ENCODE data around the gene RPL27. TPM values are rescaled to one million over a fixed set of nuclear protein-coding genes. Genes with fewer than 3 reads are reported as not detected.

Gene RPL27
- total RNA-seq, 6 experiments from 2014 or later: 1,047 to 1,349 (median 1,243) TPM

GRCh38 chr17:42979511-42980273, 18.5 kb upstream of the RPL27 start, which contains the start of gene PTGES3L:
Gene PTGES3L (minus strand): TSS chr17:42980080. CDS start chr17:42980053, 27 bp downstream.
- H3K27ac Mint-ChIP-seq: peak within 1 kb of the TSS; percentile 88
- H3K27me3 Mint-ChIP-seq (ENCODE audit: insufficient read depth): peaks cover 3% of the 10 kb centered on the region
- TF ChIP-seq CTCF (IDR thresholded peaks at IDR 0.05): no peak
- peaks cover 31% of the 10 kb centered on the region for H3K4me1 Mint-ChIP-seq (ENCODE audit: low read depth)
- DNase-seq: peak; percentile 38
- no peaks in the 10 kb centered on the region for H3K9me3 Mint-ChIP-seq
- peaks cover 11% of the 10 kb centered on the region for H3K36me3 Mint-ChIP-seq (ENCODE audit: low read depth)
- H3K4me3 Mint-ChIP-seq: peak within 1 kb of the TSS; percentile 93

- TF ChIP-seq CTCF (IDR thresholded peaks at IDR 0.05): no peak
- peak within 1 kb of the TSS; percentile 88 for H3K27ac Mint-ChIP-seq
- H3K36me3 Mint-ChIP-seq (ENCODE audit: low read depth): peaks cover 15% of the 10 kb centered on the region
- peaks cover 3% of the 10 kb centered on the region for H3K27me3 Mint-ChIP-seq (ENCODE audit: insufficient read depth)
- peak within 1 kb of the TSS; percentile 93 for H3K4me3 Mint-ChIP-seq
- H3K4me1 Mint-ChIP-seq (ENCODE audit: low read depth): peaks cover 31% of the 10 kb centered on the region
- H3K9me3 Mint-ChIP-seq: no peaks in the 10 kb centered on the region
- peak; percentile 75 for DNase-seq
Observed at GRCh38 chr17:42980274-42980765, 17.9 kb upstream of the RPL27 start, which contains the start of gene RUNDC1. Gene RUNDC1 (plus strand): TSS chr17:42980565. CDS start chr17:42980577, 12 bp downstream.

GRCh38 chr17:42980766-42981397, 17.3 kb upstream of the RPL27 start:
- Mint-ChIP-seq H3K4me1 (ENCODE audit: low read depth) (peaks cover 31% of the 10 kb centered on the region), H3K36me3 (ENCODE audit: low read depth) (peaks cover 20% of the 10 kb centered on the region), H3K27me3 (ENCODE audit: insufficient read depth) (peaks cover 3% of the 10 kb centered on the region), H3K27ac (peak overlapping the region; percentile 82), H3K9me3 (no peaks in the 10 kb centered on the region), H3K4me3 (peak overlapping the region; percentile 93)
- peak; percentile 43 for DNase-seq
- TF ChIP-seq CTCF (IDR thresholded peaks at IDR 0.05): peak; percentile 31; the same call in 1 of the 2 replicates

GRCh38 chr17:42982266-42982665, 16.0 kb upstream of the RPL27 start:
- no peak for TF ChIP-seq CTCF (IDR thresholded peaks at IDR 0.05)
- H3K36me3 Mint-ChIP-seq (ENCODE audit: low read depth): peaks cover 22% of the 10 kb centered on the region
- no peaks in the 10 kb centered on the region for H3K9me3 Mint-ChIP-seq
- peaks cover 31% of the 10 kb centered on the region for H3K4me1 Mint-ChIP-seq (ENCODE audit: low read depth)
- no peak for DNase-seq
- H3K27ac Mint-ChIP-seq: peak overlapping the region; percentile 63
- peak overlapping the region; percentile 93 for H3K4me3 Mint-ChIP-seq
- peaks cover 3% of the 10 kb centered on the region for H3K27me3 Mint-ChIP-seq (ENCODE audit: insufficient read depth)

- no peak overlapping the region for H3K4me3 Mint-ChIP-seq
- no peak for TF ChIP-seq CTCF (IDR thresholded peaks at IDR 0.05)
- no peaks in the 10 kb centered on the region for H3K9me3 Mint-ChIP-seq
- H3K36me3 Mint-ChIP-seq (ENCODE audit: low read depth): peaks cover 41% of the 10 kb centered on the region
- DNase-seq: no peak
- H3K4me1 Mint-ChIP-seq (ENCODE audit: low read depth): peaks cover 41% of the 10 kb centered on the region
- H3K27me3 Mint-ChIP-seq (ENCODE audit: insufficient read depth): peaks cover 3% of the 10 kb centered on the region; the same call in 1 of the 2 replicates
- H3K27ac Mint-ChIP-seq: no peak overlapping the region; the same call in 1 of the 2 replicates
Observed at GRCh38 chr17:42985225-42985624, 13.0 kb upstream of the RPL27 start.
